Measurements from ENCODE around the gene MAPK7. TPM values are rescaled to one million over a fixed set of nuclear protein-coding genes. Genes with fewer than 3 reads are reported as not detected.

MAPK7 gene
- total RNA-seq, 2 experiments from 2014 or later, result 8.1 to 19.3 TPM

- Histone ChIP-seq H3K9me3 (ENCODE audit: low read length) (no peaks in the 10 kb centered on the region), H3K4me3 (ENCODE audit: low read depth, low read length, poor library complexity, severe bottlenecking) (no peak overlapping the region), H3K27ac (ENCODE audit: low read depth, low read length, poor library complexity, severe bottlenecking) (no peak overlapping the region), H3K4me2 (ENCODE audit: low read length) (no peak overlapping the region), H3K36me3 (ENCODE audit: insufficient read depth, low read length) (no peaks in the 10 kb centered on the region), H3K4me1 (ENCODE audit: insufficient read depth, low read length, poor library complexity, severe bottlenecking) (peaks cover 3% of the 10 kb centered on the region), H3K9me2 (ENCODE audit: insufficient read depth, low read length) (no peaks in the 10 kb centered on the region), H4K20me1 (ENCODE audit: insufficient read depth, low read length) (no peaks in the 10 kb centered on the region), H2AFZ (ENCODE audit: low read length) (no peak overlapping the region), H3K79me2 (ENCODE audit: insufficient read depth, low read depth, low read length) (no peaks in the 10 kb centered on the region)
- TF ChIP-seq EZH2phosphoT487 (IDR thresholded peaks at IDR 0.05; ENCODE audit: borderline replicate concordance, low read depth, low read length), result no peak
- TF ChIP-seq, protein P1, sequence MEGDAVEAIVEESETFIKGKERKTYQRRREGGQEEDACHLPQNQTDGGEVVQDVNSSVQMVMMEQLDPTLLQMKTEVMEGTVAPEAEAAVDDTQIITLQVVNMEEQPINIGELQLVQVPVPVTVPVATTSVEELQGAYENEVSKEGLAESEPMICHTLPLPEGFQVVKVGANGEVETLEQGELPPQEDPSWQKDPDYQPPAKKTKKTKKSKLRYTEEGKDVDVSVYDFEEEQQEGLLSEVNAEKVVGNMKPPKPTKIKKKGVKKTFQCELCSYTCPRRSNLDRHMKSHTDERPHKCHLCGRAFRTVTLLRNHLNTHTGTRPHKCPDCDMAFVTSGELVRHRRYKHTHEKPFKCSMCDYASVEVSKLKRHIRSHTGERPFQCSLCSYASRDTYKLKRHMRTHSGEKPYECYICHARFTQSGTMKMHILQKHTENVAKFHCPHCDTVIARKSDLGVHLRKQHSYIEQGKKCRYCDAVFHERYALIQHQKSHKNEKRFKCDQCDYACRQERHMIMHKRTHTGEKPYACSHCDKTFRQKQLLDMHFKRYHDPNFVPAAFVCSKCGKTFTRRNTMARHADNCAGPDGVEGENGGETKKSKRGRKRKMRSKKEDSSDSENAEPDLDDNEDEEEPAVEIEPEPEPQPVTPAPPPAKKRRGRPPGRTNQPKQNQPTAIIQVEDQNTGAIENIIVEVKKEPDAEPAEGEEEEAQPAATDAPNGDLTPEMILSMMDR (conservative IDR thresholded peaks at IDR 0.05; ENCODE audit: low read length), result no peak
- intact Hi-C loops (cut with micrococcal nuclease; ENCODE audit: unreplicated experiment), result no loop called here
- no TSS peak for BruUV-seq (replicated peaks)
- POLR2A ChIA-PET, result no interaction called here
- CTCF ChIA-PET (ENCODE audit: unreplicated experiment), result no interaction called here
- no peak for DNase-seq (ENCODE audit: low spot score)
Observed at GRCh38 chr17:19335951-19336631, 42.2 kb upstream of the MAPK7 start.

- intact Hi-C loops (cut with micrococcal nuclease; ENCODE audit: unreplicated experiment), result no loop called here
- ChIA-PET POLR2A (no interaction called here), CTCF (ENCODE audit: unreplicated experiment) (no interaction called here)
- Histone ChIP-seq H3K36me3 (ENCODE audit: insufficient read depth, low read length) (no peaks in the 10 kb centered on the region), H3K27ac (ENCODE audit: low read depth, low read length, poor library complexity, severe bottlenecking) (no peak overlapping the region), H3K79me2 (ENCODE audit: insufficient read depth, low read depth, low read length) (no peaks in the 10 kb centered on the region), H3K4me1 (ENCODE audit: insufficient read depth, low read length, poor library complexity, severe bottlenecking) (peaks cover 3% of the 10 kb centered on the region), H3K9me3 (ENCODE audit: low read length) (no peaks in the 10 kb centered on the region), H2AFZ (ENCODE audit: low read length) (no peak overlapping the region), H3K4me3 (ENCODE audit: low read depth, low read length, poor library complexity, severe bottlenecking) (no peak overlapping the region), H4K20me1 (ENCODE audit: insufficient read depth, low read length) (no peaks in the 10 kb centered on the region), H3K9me2 (ENCODE audit: insufficient read depth, low read length) (no peaks in the 10 kb centered on the region), H3K4me2 (ENCODE audit: low read length) (no peak overlapping the region)
- TF ChIP-seq, protein P1 (conservative IDR thresholded peaks at IDR 0.05; ENCODE audit: low read length), result no peak
- TF ChIP-seq EZH2phosphoT487 (IDR thresholded peaks at IDR 0.05; ENCODE audit: borderline replicate concordance, low read depth, low read length), result no peak
- no peak for DNase-seq (ENCODE audit: low spot score)
- no TSS peak for BruUV-seq (replicated peaks)
Observed at GRCh38 chr17:19336938-19337711, 41.2 kb upstream of the MAPK7 start.

- Histone ChIP-seq H3K79me2 (ENCODE audit: insufficient read depth, low read depth, low read length) (no peaks in the 10 kb centered on the region), H3K9me2 (ENCODE audit: insufficient read depth, low read length) (no peaks in the 10 kb centered on the region), H3K4me2 (ENCODE audit: low read length) (no peak overlapping the region), H3K27ac (ENCODE audit: low read depth, low read length, poor library complexity, severe bottlenecking) (no peak overlapping the region), H3K4me1 (ENCODE audit: insufficient read depth, low read length, poor library complexity, severe bottlenecking) (peaks cover 3% of the 10 kb centered on the region), H3K9me3 (ENCODE audit: low read length) (no peaks in the 10 kb centered on the region), H3K4me3 (ENCODE audit: low read depth, low read length, poor library complexity, severe bottlenecking) (no peak overlapping the region), H2AFZ (ENCODE audit: low read length) (no peak overlapping the region), H3K36me3 (ENCODE audit: insufficient read depth, low read length) (no peaks in the 10 kb centered on the region), H4K20me1 (ENCODE audit: insufficient read depth, low read length) (no peaks in the 10 kb centered on the region)
- ChIA-PET CTCF (ENCODE audit: unreplicated experiment) (no interaction called here), POLR2A (no interaction called here)
- DNase-seq (ENCODE audit: low spot score), result no peak
- intact Hi-C loops (cut with micrococcal nuclease; ENCODE audit: unreplicated experiment), result loop anchor here (1.0 kb wide), 2 partner anchors 20 to 110 kb away; no protein-coding TSS in a partner anchor
- BruUV-seq (replicated peaks), result no TSS peak
- no peak for TF ChIP-seq EZH2phosphoT487 (IDR thresholded peaks at IDR 0.05; ENCODE audit: borderline replicate concordance, low read depth, low read length)
- TF ChIP-seq, protein P1 (conservative IDR thresholded peaks at IDR 0.05; ENCODE audit: low read length), result no peak
Observed at GRCh38 chr17:19337712-19338023, 40.6 kb upstream of the MAPK7 start.
